LNCaP clone FGC (cell line): Measurements from ENCODE around the gene CDR2.

Experiments
- DNase-seq: peaks from one replicate; pipeline ENCODE4 v3.0.0-alpha.2; 2011; ENCODE audit warnings: low read depth
- H3K4me3 ChIP-seq: 2 replicates; pipeline ENCODE4 v1.5.1; 2011; ENCODE audit warnings: mild to moderate bottlenecking, low read depth, low read length, control low read depth
- CTCF ChIP-seq: IDR thresholded peaks from 2 replicates; pipeline ENCODE4 v1.5.1; 2012; ENCODE audit warnings: mild to moderate bottlenecking; ENCODE audit not compliant: control insufficient read depth, insufficient read depth; ENCODE audit errors: extremely low read depth

CDR2 gene

GRCh38 chr16:22326369-22326652 is 48.1 kb downstream of the CDR2 start:
- no peak for DNase-seq
- H3K4me3 ChIP-seq, result no peak overlapping the region
- TF ChIP-seq CTCF, result no peak

GRCh38 chr16:22325598-22326368 is 48.6 kb downstream of the CDR2 start:
- TF ChIP-seq CTCF, result no peak
- H3K4me3 ChIP-seq, result no peak overlapping the region

GRCh38 chr16:22324787-22325597 is 49.4 kb downstream of the CDR2 start:
- H3K4me3 ChIP-seq, result no peak overlapping the region
- TF ChIP-seq CTCF, result no peak
- no peak for DNase-seq

More at GRCh38 chr16:22325598-22326368, 48.6 kb downstream of the CDR2 start:
- DNase-seq, result no peak

GRCh38 chr16:22323959-22324786 is 50.2 kb downstream of the CDR2 start:
- DNase-seq, result no peak
- no peak overlapping the region for H3K4me3 ChIP-seq
- no peak for TF ChIP-seq CTCF

GRCh38 chr16:22323173-22323958 is 51.1 kb downstream of the CDR2 start:
- TF ChIP-seq CTCF, result no peak
- no peak overlapping the region for H3K4me3 ChIP-seq
- no peak for DNase-seq

- no peak for TF ChIP-seq CTCF
- H3K4me3 ChIP-seq, result no peak overlapping the region
- DNase-seq, result no peak
Observed at GRCh38 chr16:22322741-22323140, 51.7 kb downstream of the CDR2 start.
